ENCODE results near the gene ELFN1. TPM values are rescaled to one million over a fixed set of nuclear protein-coding genes. Genes with fewer than 3 reads are reported as not detected.

The ELFN1 gene
- total RNA-seq, 1 experiment from 2014 or later, result 0.69 TPM

GRCh38 chr7:1675673-1676549 lies 5.8 kb downstream of the ELFN1 start:
- Histone ChIP-seq H3K9ac (ENCODE audit: low read length) (no peak overlapping the region), H3K27me3 (ENCODE audit: low read length) (peaks cover 49% of the 10 kb centered on the region), H3K4me1 (ENCODE audit: insufficient read depth, low read length) (no peaks in the 10 kb centered on the region), H3K36me3 (ENCODE audit: low read depth, low read length) (no peaks in the 10 kb centered on the region), H3K27ac (ENCODE audit: low read length) (no peak overlapping the region), H3K9me3 (ENCODE audit: low read length) (no peaks in the 10 kb centered on the region), H3K79me2 (ENCODE audit: low read length) (no peaks in the 10 kb centered on the region), H3K9me2 (replicated peaks; ENCODE audit: low read length) (no peaks in the 10 kb centered on the region), H3K4me2 (ENCODE audit: low read length) (no peak overlapping the region), H3F3A (ENCODE audit: low read length, unreplicated experiment) (no peaks in the 10 kb centered on the region), H3K4me3 (ENCODE audit: low read length) (no peak overlapping the region), H2AFZ (ENCODE audit: low read length) (no peak overlapping the region), H4K20me1 (ENCODE audit: low read length) (no peaks in the 10 kb centered on the region)
- no TSS peak for BruUV-seq (replicated peaks)
- intact Hi-C loops (cut with micrococcal nuclease), result no loop called here
- no peak for TF ChIP-seq EZH2 (IDR thresholded peaks at IDR 0.05; ENCODE audit: low read length, unreplicated experiment)
- no peak for TF ChIP-seq CTCF (conservative IDR thresholded peaks at IDR 0.05; ENCODE audit: low read depth, low read length)
- TF ChIP-seq EZH2phosphoT487 (IDR thresholded peaks at IDR 0.05; ENCODE audit: borderline replicate concordance, low read length), result no peak
- DNase-seq, result no peak
- no peak for ATAC-seq
- ChIA-PET POLR2A (ENCODE audit: unreplicated experiment) (no interaction called here), CTCF (no interaction called here)

GRCh38 chr7:1676550-1677078 lies 6.5 kb downstream of the ELFN1 start:
- no TSS peak for BruUV-seq (replicated peaks)
- Histone ChIP-seq H3K36me3 (ENCODE audit: low read depth, low read length) (no peaks in the 10 kb centered on the region), H3F3A (ENCODE audit: low read length, unreplicated experiment) (no peaks in the 10 kb centered on the region), H3K4me1 (ENCODE audit: insufficient read depth, low read length) (no peaks in the 10 kb centered on the region), H3K9me2 (replicated peaks; ENCODE audit: low read length) (no peaks in the 10 kb centered on the region), H3K9ac (ENCODE audit: low read length) (no peak overlapping the region), H3K27me3 (ENCODE audit: low read length) (peaks cover 43% of the 10 kb centered on the region), H2AFZ (ENCODE audit: low read length) (no peak overlapping the region), H3K27ac (ENCODE audit: low read length) (no peak overlapping the region), H3K79me2 (ENCODE audit: low read length) (no peaks in the 10 kb centered on the region), H3K4me2 (ENCODE audit: low read length) (no peak overlapping the region), H3K9me3 (ENCODE audit: low read length) (no peaks in the 10 kb centered on the region), H4K20me1 (ENCODE audit: low read length) (no peaks in the 10 kb centered on the region), H3K4me3 (ENCODE audit: low read length) (no peak overlapping the region)
- ChIA-PET POLR2A (ENCODE audit: unreplicated experiment) (no interaction called here), CTCF (no interaction called here)
- DNase-seq, result no peak
- intact Hi-C loops (cut with micrococcal nuclease), result no loop called here
- no peak for TF ChIP-seq CTCF (conservative IDR thresholded peaks at IDR 0.05; ENCODE audit: low read depth, low read length)
- no peak for TF ChIP-seq EZH2 (IDR thresholded peaks at IDR 0.05; ENCODE audit: low read length, unreplicated experiment)
- TF ChIP-seq EZH2phosphoT487 (IDR thresholded peaks at IDR 0.05; ENCODE audit: borderline replicate concordance, low read length), result no peak
- ATAC-seq, result no peak
